ENCODE measurements around the gene KIF18A. TPM values are rescaled to one million over a fixed set of nuclear protein-coding genes. Genes with fewer than 3 reads are reported as not detected.
"Not testable (repeated sequence)": the region's sequence is repeated elsewhere in the genome, so short reads cannot be mapped to it uniquely, and the experiment has no call there.

The KIF18A gene
- polyA plus RNA-seq, 1 donor (not counting 4 experiments of a cell fraction or from before 2014, with no cell fraction given): 6.1 TPM

DNA sequence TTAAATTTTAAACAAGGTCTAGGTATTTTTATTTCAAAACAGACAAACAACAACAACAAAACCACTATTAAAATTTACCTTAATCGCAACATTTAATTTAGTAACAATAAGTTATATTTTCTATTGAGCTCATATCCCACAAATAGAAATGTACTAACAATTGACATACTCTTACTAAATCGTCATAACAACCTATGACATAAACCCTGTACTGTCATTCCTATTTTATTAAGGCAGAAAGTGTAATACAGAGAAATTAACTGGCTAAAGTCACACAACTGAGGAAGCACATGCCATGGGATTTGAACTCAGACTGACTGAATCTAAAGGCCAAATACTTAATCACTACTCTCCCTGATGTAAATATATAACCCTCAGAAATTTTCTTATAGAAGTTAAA is 3.0 kb downstream of the KIF18A start:
- H3K4me1 ChIP-seq (ENCODE audit: control insufficient read depth, extremely low read depth, insufficient read depth, low read length): peaks cover 24% of the 10 kb centered on the region

DNA sequence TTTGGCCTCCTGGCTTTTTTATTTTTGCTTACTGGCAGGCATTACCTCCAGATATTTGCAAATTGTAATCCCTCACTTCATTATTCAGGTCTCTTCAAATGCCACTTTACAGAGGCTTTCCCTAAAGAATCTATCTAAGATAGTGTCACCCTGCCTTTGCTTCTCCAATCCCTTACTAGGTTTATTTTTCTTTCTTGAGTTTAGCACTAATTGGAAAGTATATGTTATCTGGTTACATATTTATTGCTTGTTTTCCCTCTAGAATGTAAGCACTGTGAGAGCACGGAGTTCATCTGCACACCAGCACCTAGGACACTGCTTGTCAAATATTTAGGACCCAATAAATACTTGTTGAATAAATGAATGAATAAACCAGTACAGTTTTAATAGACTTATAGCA is 3.5 kb downstream of the KIF18A start:
- Histone ChIP-seq H3K4me2 (ENCODE audit: control insufficient read depth, extremely low read depth, insufficient read depth, low read depth, low read length) (no peak overlapping the region), H3K4me1 (ENCODE audit: control insufficient read depth, extremely low read depth, insufficient read depth, low read length) (peaks cover 19% of the 10 kb centered on the region), H3K9me1 (ENCODE audit: control insufficient read depth, extremely low read depth, insufficient read depth, low read length) (no peaks in the 10 kb centered on the region), H4K20me1 (ENCODE audit: control insufficient read depth, extremely low read depth, insufficient read depth, low read length) (no peaks in the 10 kb centered on the region), H2AFZ (ENCODE audit: control insufficient read depth, low read length) (peak overlapping the region; percentile 26), H3K27me3 (ENCODE audit: control insufficient read depth, extremely low read depth, insufficient read depth, low read length) (no peaks in the 10 kb centered on the region), H3K9me3 (ENCODE audit: control insufficient read depth, low read depth, low read length) (no peaks in the 10 kb centered on the region), H3K36me3 (ENCODE audit: control insufficient read depth in 2 of 2, extremely low read depth in 1 of 2, insufficient read depth in 2 of 2, low read length in 2 of 2) (no peaks in the 10 kb centered on the region), H3K79me2 (ENCODE audit: control insufficient read depth, insufficient read depth, low read length) (peaks cover 70% of the 10 kb centered on the region), H3K9ac (ENCODE audit: control insufficient read depth, extremely low read depth, insufficient read depth, low read length) (no peak overlapping the region), H3K4me3 (ENCODE audit: control insufficient read depth in 2 of 3, extremely low read depth in 1 of 3, insufficient read depth in 2 of 3, low read depth in 1 of 3, low read length in 3 of 3) (no peak overlapping the region), H3K27ac (ENCODE audit: control insufficient read depth, insufficient read depth, low read length) (no peak overlapping the region)
- DNase-seq (ENCODE audit: low read depth, low spot score): no peak
- no peak for FAIRE-seq
- dilution Hi-C loops (cut with MboI; ENCODE audit: extremely low pct_ligation_motif_present, low sequenced_read_pairs): no loop called here
- no peak for TF ChIP-seq CTCF (optimal IDR thresholded peaks at IDR 0.05 in 1 of 3, IDR thresholded peaks at IDR 0.05 in 1 of 3, conservative IDR thresholded peaks at IDR 0.05 in 1 of 3; ENCODE audit: extremely low read depth in 1 of 3, insufficient read depth in 2 of 3, low read length in 3 of 3)
- TF ChIP-seq EZH2 (IDR thresholded peaks at IDR 0.05; ENCODE audit: low read length): no peak

More for the DNA sequence above, 3.0 kb downstream of the KIF18A start:
- Histone ChIP-seq H3K9me3 (ENCODE audit: control insufficient read depth, low read depth, low read length) (no peaks in the 10 kb centered on the region), H3K27me3 (ENCODE audit: control insufficient read depth, extremely low read depth, insufficient read depth, low read length) (no peaks in the 10 kb centered on the region), H3K9ac (ENCODE audit: control insufficient read depth, extremely low read depth, insufficient read depth, low read length) (no peak overlapping the region), H3K4me3 (ENCODE audit: control insufficient read depth in 2 of 3, extremely low read depth in 1 of 3, insufficient read depth in 2 of 3, low read depth in 1 of 3, low read length in 3 of 3) (no peak overlapping the region), H3K36me3 (ENCODE audit: control insufficient read depth in 2 of 2, extremely low read depth in 1 of 2, insufficient read depth in 2 of 2, low read length in 2 of 2) (no peaks in the 10 kb centered on the region), H3K4me2 (ENCODE audit: control insufficient read depth, extremely low read depth, insufficient read depth, low read depth, low read length) (no peak overlapping the region), H3K9me1 (ENCODE audit: control insufficient read depth, extremely low read depth, insufficient read depth, low read length) (no peaks in the 10 kb centered on the region), H4K20me1 (ENCODE audit: control insufficient read depth, extremely low read depth, insufficient read depth, low read length) (no peaks in the 10 kb centered on the region), H3K79me2 (ENCODE audit: control insufficient read depth, insufficient read depth, low read length) (peaks cover 65% of the 10 kb centered on the region), H3K27ac (ENCODE audit: control insufficient read depth, insufficient read depth, low read length) (no peak overlapping the region), H2AFZ (ENCODE audit: control insufficient read depth, low read length) (no peak overlapping the region)
- dilution Hi-C loops (cut with MboI; ENCODE audit: extremely low pct_ligation_motif_present, low sequenced_read_pairs): no loop called here
- no peak for DNase-seq (ENCODE audit: low read depth, low spot score)
- no peak for FAIRE-seq
- TF ChIP-seq CTCF (optimal IDR thresholded peaks at IDR 0.05 in 1 of 3, IDR thresholded peaks at IDR 0.05 in 1 of 3, conservative IDR thresholded peaks at IDR 0.05 in 1 of 3; ENCODE audit: extremely low read depth in 1 of 3, insufficient read depth in 2 of 3, low read length in 3 of 3) (no peak), EZH2 (IDR thresholded peaks at IDR 0.05; ENCODE audit: low read length) (no peak)

DNA sequence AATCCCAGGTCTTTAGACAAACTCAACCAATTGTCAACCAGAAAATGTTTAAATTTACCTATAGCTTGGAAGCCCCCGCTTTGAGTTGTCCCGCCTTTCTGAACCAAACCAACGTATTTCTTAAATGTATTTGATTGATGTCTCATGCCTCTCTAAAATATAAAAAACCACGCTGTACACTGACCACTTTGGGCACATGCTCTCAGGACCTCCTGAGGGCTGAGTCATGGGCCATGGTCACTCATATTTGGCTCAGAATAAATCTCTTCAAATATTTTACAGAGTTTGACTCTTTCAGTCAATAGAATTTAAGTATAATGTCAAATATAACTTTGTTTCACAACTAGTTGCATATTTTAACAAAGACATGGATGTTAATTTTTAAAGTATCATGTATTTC is 5.7 kb downstream of the KIF18A start:
- FAIRE-seq; H3K9me1 ChIP-seq (ENCODE audit: control insufficient read depth, extremely low read depth, insufficient read depth, low read length); dilution Hi-C loops (cut with MboI; ENCODE audit: extremely low pct_ligation_motif_present, low sequenced_read_pairs); H3K27ac ChIP-seq (ENCODE audit: control insufficient read depth, insufficient read depth, low read length); H4K20me1 ChIP-seq (ENCODE audit: control insufficient read depth, extremely low read depth, insufficient read depth, low read length); H3K4me2 ChIP-seq (ENCODE audit: control insufficient read depth, extremely low read depth, insufficient read depth, low read depth, low read length); H3K9me3 ChIP-seq (ENCODE audit: control insufficient read depth, low read depth, low read length); DNase-seq (ENCODE audit: low read depth, low spot score); H3K27me3 ChIP-seq (ENCODE audit: control insufficient read depth, extremely low read depth, insufficient read depth, low read length); H3K9ac ChIP-seq (ENCODE audit: control insufficient read depth, extremely low read depth, insufficient read depth, low read length); H3K4me3 ChIP-seq (ENCODE audit: control insufficient read depth in 2 of 3, extremely low read depth in 1 of 3, insufficient read depth in 2 of 3, low read depth in 1 of 3, low read length in 3 of 3); H2AFZ ChIP-seq (ENCODE audit: control insufficient read depth, low read length); H3K36me3 ChIP-seq (ENCODE audit: control insufficient read depth in 2 of 2, extremely low read depth in 1 of 2, insufficient read depth in 2 of 2, low read length in 2 of 2): not testable (repeated sequence)
- Histone ChIP-seq H3K4me1 (ENCODE audit: control insufficient read depth, extremely low read depth, insufficient read depth, low read length) (peaks cover 13% of the 10 kb centered on the region), H3K79me2 (ENCODE audit: control insufficient read depth, insufficient read depth, low read length) (peaks cover 76% of the 10 kb centered on the region)

Data from keratinocyte (primary cell).